ENCODE data around the gene PNPLA7.

The PNPLA7 gene

GRCh38 chr9:137429974-137430722 is 120.1 kb downstream of the PNPLA7 start:
- no peak for TF ChIP-seq CTCF (conservative IDR thresholded peaks at IDR 0.05; ENCODE audit: low read depth)
- H3K27ac ChIP-seq: 0 out of 2 replicates have a peak overlapping the region, but pooled peaks have one; percentile 4
- CTCF ChIA-PET: interaction anchor here (0.6 to 1.4 kb wide), 2 partner anchors 15 to 736 kb away, joined by 3 to 9 read pairs; no protein-coding TSS in a partner anchor
- POLR2A ChIA-PET (ENCODE audit: low non-redundant PET): interaction anchor here (0.7 kb wide), 1 partner anchor 218 kb away, joined by 4 read pairs; no protein-coding TSS in a partner anchor
- no peak for DNase-seq (ENCODE audit: low spot score)

GRCh38 chr9:137429546-137429890 is 120.7 kb downstream of the PNPLA7 start:
- H3K27ac ChIP-seq: no peak overlapping the region
- ChIA-PET CTCF (interaction anchor here (0.6 to 1.4 kb wide), 2 partner anchors 16 to 736 kb away, joined by 3 to 9 read pairs; no protein-coding TSS in a partner anchor), POLR2A (ENCODE audit: low non-redundant PET) (interaction anchor here (0.7 kb wide), 1 partner anchor 219 kb away, joined by 4 read pairs; no protein-coding TSS in a partner anchor)
- TF ChIP-seq CTCF (conservative IDR thresholded peaks at IDR 0.05; ENCODE audit: low read depth): no peak
- DNase-seq (ENCODE audit: low spot score): no peak

- CTCF ChIA-PET: interaction anchor here (0.6 to 1.4 kb wide), 3 partner anchors 16 to 735 kb away, joined by 3 to 9 read pairs (median 3); no protein-coding TSS in a partner anchor
- POLR2A ChIA-PET (ENCODE audit: low non-redundant PET): no interaction called here
- DNase-seq (ENCODE audit: low spot score): no peak
- H3K27ac ChIP-seq: peak overlapping the region; percentile 2; the same call in 1 of the 2 replicates
- TF ChIP-seq CTCF (conservative IDR thresholded peaks at IDR 0.05; ENCODE audit: low read depth): no peak
Measured at GRCh38 chr9:137428841-137429545, 121.2 kb downstream of the PNPLA7 start.

GRCh38 chr9:137428311-137428630 is 121.9 kb downstream of the PNPLA7 start:
- POLR2A ChIA-PET (ENCODE audit: low non-redundant PET): no interaction called here
- CTCF ChIA-PET: interaction anchor here (0.6 kb wide), 1 partner anchor 17 kb away, joined by 3 read pairs; no protein-coding TSS in a partner anchor
- DNase-seq (ENCODE audit: low spot score): no peak
- no peak for TF ChIP-seq CTCF (conservative IDR thresholded peaks at IDR 0.05; ENCODE audit: low read depth)
- peak overlapping the region; percentile 83 for H3K27ac ChIP-seq

GRCh38 chr9:137427454-137428310 is 122.5 kb downstream of the PNPLA7 start:
- peak overlapping the region; percentile 83 for H3K27ac ChIP-seq
- no peak for DNase-seq (ENCODE audit: low spot score)
- TF ChIP-seq CTCF (conservative IDR thresholded peaks at IDR 0.05; ENCODE audit: low read depth): no peak
- POLR2A ChIA-PET (ENCODE audit: low non-redundant PET): no interaction called here
- CTCF ChIA-PET: interaction anchor here (0.6 kb wide), 1 partner anchor 17 kb away, joined by 3 read pairs; no protein-coding TSS in a partner anchor

Data from RWPE1 (cell line).